22Rv1 (cell line): ENCODE results near the gene NID2.

Experiments
- ZFX ChIP-seq: fragments of 450-650 bp; IDR thresholded peaks from 2 replicates; pipeline ENCODE4 v1.6.1; 2017; ENCODE audit warnings: antibody characterized with exemption, borderline replicate concordance
- TF ChIP-seq, protein P1 (sequence below): fragments of 450-650 bp; IDR thresholded peaks from 2 replicates; pipeline ENCODE4 v1.5.1; 2017; ENCODE audit warnings: mild to moderate bottlenecking

DNA sequence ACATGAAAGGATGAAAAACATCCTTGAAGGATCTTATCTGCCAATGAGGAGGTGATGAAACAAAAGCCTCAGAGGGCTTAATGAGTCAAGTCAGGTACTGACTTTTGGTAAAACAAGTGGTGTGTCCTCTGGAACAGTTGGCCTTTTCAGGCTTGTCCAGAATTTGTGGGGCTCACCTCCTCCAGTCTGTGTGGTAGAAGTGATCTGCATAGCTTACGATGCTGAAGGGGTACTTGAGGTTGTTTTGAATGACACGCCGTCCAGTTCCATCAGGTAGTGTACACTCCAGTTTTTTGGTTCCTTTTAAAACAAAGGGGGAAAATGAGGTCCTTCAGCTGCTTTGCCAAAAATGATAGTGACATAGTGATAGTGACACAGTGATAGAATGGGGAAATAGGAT is 62.5 kb downstream of the NID2 start:
- TF ChIP-seq, protein P1, sequence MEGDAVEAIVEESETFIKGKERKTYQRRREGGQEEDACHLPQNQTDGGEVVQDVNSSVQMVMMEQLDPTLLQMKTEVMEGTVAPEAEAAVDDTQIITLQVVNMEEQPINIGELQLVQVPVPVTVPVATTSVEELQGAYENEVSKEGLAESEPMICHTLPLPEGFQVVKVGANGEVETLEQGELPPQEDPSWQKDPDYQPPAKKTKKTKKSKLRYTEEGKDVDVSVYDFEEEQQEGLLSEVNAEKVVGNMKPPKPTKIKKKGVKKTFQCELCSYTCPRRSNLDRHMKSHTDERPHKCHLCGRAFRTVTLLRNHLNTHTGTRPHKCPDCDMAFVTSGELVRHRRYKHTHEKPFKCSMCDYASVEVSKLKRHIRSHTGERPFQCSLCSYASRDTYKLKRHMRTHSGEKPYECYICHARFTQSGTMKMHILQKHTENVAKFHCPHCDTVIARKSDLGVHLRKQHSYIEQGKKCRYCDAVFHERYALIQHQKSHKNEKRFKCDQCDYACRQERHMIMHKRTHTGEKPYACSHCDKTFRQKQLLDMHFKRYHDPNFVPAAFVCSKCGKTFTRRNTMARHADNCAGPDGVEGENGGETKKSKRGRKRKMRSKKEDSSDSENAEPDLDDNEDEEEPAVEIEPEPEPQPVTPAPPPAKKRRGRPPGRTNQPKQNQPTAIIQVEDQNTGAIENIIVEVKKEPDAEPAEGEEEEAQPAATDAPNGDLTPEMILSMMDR = no peak
- TF ChIP-seq ZFX = no peak
